ENCODE measurements around the gene SURF1.

SURF1 gene

DNA sequence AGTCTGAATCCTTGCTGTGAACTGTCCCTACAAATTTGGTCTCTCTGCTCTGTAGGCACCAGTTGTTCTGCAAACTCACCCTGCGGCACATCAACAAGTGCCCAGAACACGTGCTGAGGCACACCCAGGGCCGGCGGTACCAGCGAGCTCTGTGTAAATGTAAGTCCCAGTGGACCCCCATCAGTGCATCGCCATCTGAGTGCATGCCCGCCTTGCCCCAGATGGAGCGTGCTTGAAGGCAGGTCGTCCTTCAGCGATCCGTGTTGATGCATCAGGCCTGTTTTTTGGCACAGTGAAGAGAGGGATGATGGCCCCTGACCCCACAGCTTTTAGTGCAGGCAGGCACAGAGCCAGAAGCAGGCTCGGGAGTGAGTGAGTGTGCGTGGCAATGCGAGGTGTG is 1.4 kb upstream of the SURF1 start:
- Histone ChIP-seq H2AFZ (ENCODE audit: low read length) (no peak overlapping the region), H3K4me1 (ENCODE audit: insufficient read depth, low read length, severe bottlenecking) (peaks cover 29% of the 10 kb centered on the region), H4K20me1 (ENCODE audit: insufficient read depth, low read length) (no peaks in the 10 kb centered on the region), H3K4me2 (ENCODE audit: low read length) (peak overlapping the region; percentile 95), H3F3A (ENCODE audit: insufficient read depth, low read length) (peaks cover 9% of the 10 kb centered on the region), H3K9me3 (ENCODE audit: low read length) (no peaks in the 10 kb centered on the region), H3K9ac (ENCODE audit: low read length) (peak overlapping the region; percentile 80; the same call in 1 of the 2 replicates), H3K79me2 (ENCODE audit: insufficient read depth, low read length) (no peaks in the 10 kb centered on the region; the same call in 1 of the 2 replicates), H3K9me2 (ENCODE audit: low read depth, low read length) (no peaks in the 10 kb centered on the region), H3K4me3 (ENCODE audit: low read depth, low read length, poor library complexity, severe bottlenecking) (peak overlapping the region; percentile 90), H3K36me3 (ENCODE audit: insufficient read depth, low read length) (peaks cover 61% of the 10 kb centered on the region), H3K27ac (ENCODE audit: low read depth, low read length, poor library complexity, severe bottlenecking) (no peak overlapping the region), H3K27me3 (ENCODE audit: insufficient read depth, low read length) (no peaks in the 10 kb centered on the region)
- TF ChIP-seq EZH2 (IDR thresholded peaks at IDR 0.05; ENCODE audit: borderline replicate concordance, low read length), result no peak
- TF ChIP-seq, protein P1, sequence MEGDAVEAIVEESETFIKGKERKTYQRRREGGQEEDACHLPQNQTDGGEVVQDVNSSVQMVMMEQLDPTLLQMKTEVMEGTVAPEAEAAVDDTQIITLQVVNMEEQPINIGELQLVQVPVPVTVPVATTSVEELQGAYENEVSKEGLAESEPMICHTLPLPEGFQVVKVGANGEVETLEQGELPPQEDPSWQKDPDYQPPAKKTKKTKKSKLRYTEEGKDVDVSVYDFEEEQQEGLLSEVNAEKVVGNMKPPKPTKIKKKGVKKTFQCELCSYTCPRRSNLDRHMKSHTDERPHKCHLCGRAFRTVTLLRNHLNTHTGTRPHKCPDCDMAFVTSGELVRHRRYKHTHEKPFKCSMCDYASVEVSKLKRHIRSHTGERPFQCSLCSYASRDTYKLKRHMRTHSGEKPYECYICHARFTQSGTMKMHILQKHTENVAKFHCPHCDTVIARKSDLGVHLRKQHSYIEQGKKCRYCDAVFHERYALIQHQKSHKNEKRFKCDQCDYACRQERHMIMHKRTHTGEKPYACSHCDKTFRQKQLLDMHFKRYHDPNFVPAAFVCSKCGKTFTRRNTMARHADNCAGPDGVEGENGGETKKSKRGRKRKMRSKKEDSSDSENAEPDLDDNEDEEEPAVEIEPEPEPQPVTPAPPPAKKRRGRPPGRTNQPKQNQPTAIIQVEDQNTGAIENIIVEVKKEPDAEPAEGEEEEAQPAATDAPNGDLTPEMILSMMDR (IDR thresholded peaks at IDR 0.05; ENCODE audit: low read length), result no peak

DNA sequence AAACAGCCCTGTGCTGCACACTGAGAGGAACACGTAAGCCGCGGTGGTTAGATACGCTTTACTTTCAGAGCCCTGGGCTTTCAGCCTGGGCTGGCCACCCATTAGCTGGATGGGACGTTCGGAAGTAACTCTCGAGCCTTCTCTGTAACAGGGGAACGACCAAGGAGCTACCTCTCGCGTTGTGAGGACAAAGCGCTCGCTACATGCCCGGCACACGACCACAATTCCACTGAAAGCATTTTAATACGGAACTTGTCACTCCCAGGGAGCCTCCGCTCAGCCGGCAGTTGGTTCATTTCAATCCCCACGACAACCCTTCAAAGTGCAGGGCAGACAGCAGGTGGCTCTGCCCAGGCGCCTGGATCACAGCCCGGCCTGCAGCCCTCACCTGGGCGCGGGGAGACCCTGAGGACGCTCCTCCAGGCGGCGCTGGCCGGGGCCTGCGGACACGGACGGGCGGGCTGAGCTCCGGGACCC is 368 bp downstream of the SURF1 start:
- peak overlapping the region; percentile 91 for H3K4me2 ChIP-seq (ENCODE audit: low read length)
- H3K9me2 ChIP-seq (ENCODE audit: low read depth, low read length), result no peaks in the 10 kb centered on the region
- no peaks in the 10 kb centered on the region for H3K27me3 ChIP-seq (ENCODE audit: insufficient read depth, low read length)
- H3K36me3 ChIP-seq (ENCODE audit: insufficient read depth, low read length), result peaks cover 61% of the 10 kb centered on the region
- no peak overlapping the region for H2AFZ ChIP-seq (ENCODE audit: low read length)
- TF ChIP-seq EZH2 (IDR thresholded peaks at IDR 0.05; ENCODE audit: borderline replicate concordance, low read length), result no peak
- TF ChIP-seq, protein P1 (IDR thresholded peaks at IDR 0.05; ENCODE audit: low read length), result no peak
- no peaks in the 10 kb centered on the region; the same call in 1 of the 2 replicates for H3K79me2 ChIP-seq (ENCODE audit: insufficient read depth, low read length)
- H3K9ac ChIP-seq (ENCODE audit: low read length), result peak overlapping the region; percentile 84
- H3K4me1 ChIP-seq (ENCODE audit: insufficient read depth, low read length, severe bottlenecking), result peaks cover 29% of the 10 kb centered on the region
- H3F3A ChIP-seq (ENCODE audit: insufficient read depth, low read length), result peaks cover 16% of the 10 kb centered on the region
- H3K9me3 ChIP-seq (ENCODE audit: low read length), result no peaks in the 10 kb centered on the region
- H3K27ac ChIP-seq (ENCODE audit: low read depth, low read length, poor library complexity, severe bottlenecking), result peak overlapping the region; percentile 49
- no peaks in the 10 kb centered on the region for H4K20me1 ChIP-seq (ENCODE audit: insufficient read depth, low read length)
- H3K4me3 ChIP-seq (ENCODE audit: low read depth, low read length, poor library complexity, severe bottlenecking), result peak overlapping the region; percentile 90

DNA sequence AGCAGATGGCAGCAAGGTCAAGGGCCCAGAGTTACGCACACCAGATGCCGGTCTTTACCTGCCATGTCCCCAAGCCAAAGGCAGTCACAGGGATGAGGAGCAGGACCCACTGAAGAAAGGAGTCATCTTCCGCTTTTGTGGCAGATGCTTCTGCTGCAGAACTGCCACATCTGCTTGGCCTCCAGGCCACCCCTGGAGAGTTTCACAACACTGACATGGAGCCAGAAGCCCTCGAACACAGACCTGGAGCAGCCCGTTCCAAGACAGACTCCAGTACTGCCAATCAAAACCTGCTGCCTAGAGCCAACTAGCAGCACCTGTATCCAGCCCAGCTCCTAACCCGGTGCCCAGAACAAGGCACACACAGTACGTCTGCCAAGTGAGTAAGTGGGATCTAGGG is 1.5 kb downstream of the SURF1 start:
- Histone ChIP-seq H3K4me2 (ENCODE audit: low read length) (peak overlapping the region; percentile 91), H3K4me1 (ENCODE audit: insufficient read depth, low read length, severe bottlenecking) (peaks cover 38% of the 10 kb centered on the region), H2AFZ (ENCODE audit: low read length) (no peak overlapping the region), H3F3A (ENCODE audit: insufficient read depth, low read length) (peaks cover 26% of the 10 kb centered on the region), H3K9me2 (ENCODE audit: low read depth, low read length) (no peaks in the 10 kb centered on the region), H3K27ac (ENCODE audit: low read depth, low read length, poor library complexity, severe bottlenecking) (peak overlapping the region; percentile 13), H4K20me1 (ENCODE audit: insufficient read depth, low read length) (no peaks in the 10 kb centered on the region), H3K9ac (ENCODE audit: low read length) (no peak overlapping the region; the same call in 1 of the 2 replicates), H3K27me3 (ENCODE audit: insufficient read depth, low read length) (no peaks in the 10 kb centered on the region), H3K4me3 (ENCODE audit: low read depth, low read length, poor library complexity, severe bottlenecking) (peak overlapping the region; percentile 90), H3K79me2 (ENCODE audit: insufficient read depth, low read length) (no peaks in the 10 kb centered on the region; the same call in 1 of the 2 replicates), H3K9me3 (ENCODE audit: low read length) (no peaks in the 10 kb centered on the region), H3K36me3 (ENCODE audit: insufficient read depth, low read length) (peaks cover 61% of the 10 kb centered on the region)
- TF ChIP-seq EZH2 (IDR thresholded peaks at IDR 0.05; ENCODE audit: borderline replicate concordance, low read length), result no peak
- TF ChIP-seq, protein P1 (IDR thresholded peaks at IDR 0.05; ENCODE audit: low read length), result no peak

Measured in OCI-LY1 (cell line).